Neuron (in vitro differentiated cells): Measurements from ENCODE around the gene IL17C.

Experiments
- H2AFZ ChIP-seq: one replicate; pipeline ENCODE4 v1.6.1; 2013; ENCODE audit warnings: low read depth, mild to moderate bottlenecking, inconsistent platforms, low read length, moderate library complexity
- H3K27me3 ChIP-seq: one replicate; pipeline ENCODE4 v1.6.1; 2013; ENCODE audit warnings: low read length; ENCODE audit not compliant: insufficient read depth
- H3K36me3 ChIP-seq: one replicate; pipeline ENCODE4 v1.6.1; 2013; ENCODE audit warnings: low read length; ENCODE audit not compliant: insufficient read depth
- H3K4me1 ChIP-seq: one replicate; pipeline ENCODE4 v1.6.1; 2013; ENCODE audit warnings: low read length; ENCODE audit not compliant: insufficient read depth
- H3K4me3 ChIP-seq: 2 replicates; pipeline ENCODE4 v1.5.1; 2013; ENCODE audit warnings: mild to moderate bottlenecking, low read length, moderate library complexity
- H3K9me3 ChIP-seq: one replicate; pipeline ENCODE4 v1.6.1; 2013; ENCODE audit warnings: low read length

Gene IL17C

DNA sequence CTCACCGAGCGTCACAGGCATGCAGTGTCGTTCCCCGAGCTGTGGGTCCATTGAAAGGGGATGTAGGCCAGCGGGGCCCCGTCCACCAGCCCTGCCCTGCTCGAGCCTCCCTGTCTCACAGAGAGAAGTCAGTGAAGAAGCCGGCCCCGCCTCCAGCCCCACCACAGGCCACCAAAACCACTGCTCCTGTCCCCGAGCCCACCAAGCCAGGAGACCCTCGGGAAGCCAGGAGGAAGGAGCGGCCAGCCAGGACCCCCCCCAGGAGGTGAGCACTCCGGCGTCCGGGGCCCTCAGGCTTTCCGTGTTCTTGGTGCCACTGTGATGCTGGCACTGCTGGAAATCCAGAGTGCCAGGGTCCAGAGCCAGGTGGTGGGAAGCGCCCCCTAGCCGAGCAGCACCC is 13.9 kb upstream of the IL17C start:
- Histone ChIP-seq H2AFZ (no peak overlapping the region), H3K9me3 (no peaks in the 10 kb centered on the region), H3K36me3 (peaks cover 74% of the 10 kb centered on the region), H3K27me3 (no peaks in the 10 kb centered on the region), H3K4me1 (no peaks in the 10 kb centered on the region), H3K4me3 (no peak overlapping the region)

DNA sequence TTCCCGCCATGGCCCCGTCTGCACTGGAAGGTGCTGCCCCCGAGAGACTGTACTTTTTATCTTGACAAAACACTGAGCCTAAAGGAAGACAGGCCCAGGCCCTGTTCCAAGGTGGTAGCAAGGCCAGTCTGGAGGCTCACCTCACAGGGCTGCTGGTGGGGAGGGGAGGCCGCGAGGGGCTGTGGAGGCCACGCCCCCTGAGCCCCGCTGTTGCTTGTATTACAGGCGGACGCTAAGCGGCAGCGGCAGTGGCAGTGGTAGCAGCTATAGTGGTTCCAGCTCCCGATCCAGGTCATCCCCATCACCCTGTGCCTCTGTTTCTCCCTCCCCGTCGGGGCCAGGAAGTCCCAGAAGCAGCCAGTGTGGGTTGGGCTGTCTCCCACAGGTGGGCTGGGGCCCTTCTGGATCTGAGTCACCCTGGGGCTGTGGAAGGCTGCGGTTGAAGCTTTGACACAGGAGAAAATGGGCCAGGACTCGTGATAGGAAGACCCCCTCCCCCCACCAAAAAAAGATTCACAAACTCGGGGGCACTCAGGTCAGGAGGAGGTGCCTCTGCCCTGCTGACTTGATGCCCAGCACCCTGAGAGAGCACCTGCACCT is 13.3 kb upstream of the IL17C start:
- no peaks in the 10 kb centered on the region for H3K4me1 ChIP-seq
- H3K27me3 ChIP-seq, result no peaks in the 10 kb centered on the region
- H3K36me3 ChIP-seq, result peaks cover 76% of the 10 kb centered on the region
- no peaks in the 10 kb centered on the region for H3K9me3 ChIP-seq
- H2AFZ ChIP-seq, result no peak overlapping the region
- H3K4me3 ChIP-seq, result no peak overlapping the region

DNA sequence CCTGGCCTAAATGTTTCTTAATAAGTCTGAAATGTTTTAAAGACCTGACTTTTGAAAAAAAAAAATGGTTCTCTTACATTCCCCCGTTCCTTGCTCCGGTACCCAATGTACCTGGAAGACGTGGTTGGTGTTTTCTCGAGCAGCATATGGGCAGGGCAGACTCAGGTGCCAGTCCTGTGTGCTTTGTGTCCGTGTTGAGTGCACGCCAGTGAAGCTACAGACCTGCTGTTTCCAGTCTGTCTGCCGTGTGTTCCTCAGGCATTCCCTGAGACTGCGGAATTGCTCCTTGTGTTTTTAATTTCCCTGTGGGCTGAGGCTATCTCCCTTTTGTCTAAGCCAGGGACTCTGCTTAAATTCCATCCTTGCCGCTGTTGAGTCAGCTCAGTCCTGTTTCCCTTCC is 11.7 kb upstream of the IL17C start:
- no peaks in the 10 kb centered on the region for H3K9me3 ChIP-seq
- H2AFZ ChIP-seq, result no peak overlapping the region
- no peak overlapping the region for H3K4me3 ChIP-seq
- H3K27me3 ChIP-seq, result no peaks in the 10 kb centered on the region
- no peaks in the 10 kb centered on the region for H3K4me1 ChIP-seq
- H3K36me3 ChIP-seq, result peaks cover 89% of the 10 kb centered on the region

DNA sequence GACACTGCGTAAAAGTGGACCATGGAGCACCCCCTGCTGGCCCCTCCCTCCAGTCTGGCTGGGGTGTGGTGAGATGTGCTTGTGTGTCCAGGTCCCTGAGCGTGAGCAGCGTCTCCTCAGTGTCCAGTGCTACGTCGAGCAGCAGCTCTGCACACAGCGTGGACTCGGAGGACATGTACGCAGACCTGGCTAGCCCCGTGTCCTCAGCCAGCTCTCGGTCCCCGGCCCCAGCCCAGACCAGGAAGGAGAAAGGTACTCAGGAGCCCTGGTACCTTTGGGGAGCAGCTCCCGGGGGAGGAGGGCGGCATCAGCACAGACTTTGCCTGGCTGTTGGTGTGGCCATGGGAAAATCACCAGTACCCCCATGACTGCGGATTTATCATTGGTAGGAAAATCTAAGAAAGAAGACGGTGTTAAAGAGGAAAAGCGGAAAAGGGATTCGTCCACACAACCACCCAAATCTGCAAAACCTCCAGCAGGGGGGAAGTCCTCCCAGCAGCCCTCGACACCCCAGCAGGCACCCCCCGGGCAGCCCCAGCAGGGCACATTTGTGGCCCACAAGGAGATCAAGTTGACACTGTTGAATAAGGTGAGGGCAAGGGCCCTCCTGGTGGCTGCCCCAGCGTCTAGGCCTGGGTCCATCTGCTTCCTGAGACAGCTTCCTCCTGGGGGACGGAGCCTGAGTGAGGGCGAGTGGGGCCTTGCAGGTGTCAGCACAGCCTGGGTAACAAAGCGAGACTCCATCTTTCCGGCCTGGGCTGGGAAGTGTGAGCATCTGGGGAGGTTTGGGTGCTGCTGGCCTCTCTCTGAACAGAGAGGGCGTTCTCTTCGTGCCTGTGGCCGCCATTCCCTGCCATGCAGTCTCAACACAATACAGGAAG is 10.6 kb upstream of the IL17C start:
- no peak overlapping the region for H2AFZ ChIP-seq
- H3K4me3 ChIP-seq, result no peak overlapping the region
- no peaks in the 10 kb centered on the region for H3K27me3 ChIP-seq
- H3K9me3 ChIP-seq, result no peaks in the 10 kb centered on the region
- peaks cover 86% of the 10 kb centered on the region for H3K36me3 ChIP-seq
- no peaks in the 10 kb centered on the region for H3K4me1 ChIP-seq

DNA sequence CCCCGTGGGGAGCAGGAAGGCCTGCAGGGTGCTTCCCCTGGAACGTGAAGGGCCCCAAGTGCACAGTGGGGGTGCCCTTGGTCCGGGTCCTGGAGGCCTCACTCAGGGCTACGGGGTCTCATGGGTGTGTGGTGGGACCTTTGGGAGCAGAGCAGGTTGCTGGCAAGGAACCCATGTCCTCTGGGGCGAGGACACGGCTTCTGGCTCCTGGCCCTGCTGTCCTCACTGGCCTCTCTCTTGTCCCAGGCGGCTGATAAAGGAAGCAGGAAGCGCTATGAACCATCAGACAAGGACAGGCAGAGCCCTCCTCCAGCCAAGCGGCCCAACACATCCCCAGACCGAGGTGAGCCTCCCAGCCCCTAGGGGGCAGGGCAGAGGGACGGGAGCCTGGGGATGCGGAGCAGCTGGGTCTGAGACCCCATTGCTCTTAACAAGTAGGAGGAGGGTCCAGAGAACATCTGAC is 9.8 kb upstream of the IL17C start:
- no peaks in the 10 kb centered on the region for H3K4me1 ChIP-seq
- no peak overlapping the region for H3K4me3 ChIP-seq
- H3K9me3 ChIP-seq, result no peaks in the 10 kb centered on the region
- no peak overlapping the region for H2AFZ ChIP-seq
- H3K27me3 ChIP-seq, result no peaks in the 10 kb centered on the region
- peaks cover 84% of the 10 kb centered on the region for H3K36me3 ChIP-seq

DNA sequence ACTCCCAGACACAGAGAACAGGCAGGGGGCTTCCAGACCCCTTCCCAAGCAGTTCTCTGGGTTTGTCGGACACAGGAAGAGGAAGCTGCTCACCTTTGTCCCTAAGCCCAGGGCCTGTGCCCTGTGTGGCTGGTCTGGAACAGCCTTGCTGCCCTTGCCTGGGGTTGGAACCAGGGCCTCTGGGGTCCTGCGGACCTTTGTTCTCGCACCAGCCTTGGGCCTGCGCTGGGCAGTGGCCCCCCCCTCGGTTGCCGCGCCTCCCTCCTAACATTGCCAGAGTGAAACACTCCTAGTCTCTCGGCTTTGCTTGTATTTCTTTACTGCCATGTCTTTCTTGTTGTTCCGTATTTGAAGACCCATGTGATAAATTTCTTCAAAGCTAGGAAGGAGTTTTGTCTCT is 8.5 kb upstream of the IL17C start:
- Histone ChIP-seq H3K36me3 (peaks cover 71% of the 10 kb centered on the region), H3K4me1 (no peaks in the 10 kb centered on the region), H2AFZ (no peak overlapping the region), H3K9me3 (no peaks in the 10 kb centered on the region), H3K27me3 (no peaks in the 10 kb centered on the region), H3K4me3 (no peak overlapping the region)

DNA sequence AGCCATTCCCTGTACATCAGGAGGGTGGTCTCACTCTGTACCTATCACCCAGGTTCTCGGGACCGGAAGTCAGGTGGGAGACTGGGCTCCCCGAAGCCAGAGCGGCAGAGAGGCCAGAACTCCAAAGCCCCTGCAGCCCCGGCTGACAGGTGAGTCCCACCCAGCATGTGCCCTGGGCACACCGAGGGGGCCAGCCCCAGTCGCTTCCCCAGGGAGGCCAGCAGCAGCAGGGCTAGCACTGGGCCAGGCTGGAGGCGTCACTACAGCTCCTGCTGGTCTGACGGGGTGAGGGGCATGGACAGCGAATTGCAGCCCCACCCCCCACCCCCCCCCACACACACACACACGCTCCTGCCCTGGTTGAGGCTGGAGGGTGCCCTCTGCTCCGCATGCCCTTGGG is 7.9 kb upstream of the IL17C start:
- Histone ChIP-seq H2AFZ (no peak overlapping the region), H3K4me1 (no peaks in the 10 kb centered on the region), H3K9me3 (no peaks in the 10 kb centered on the region), H3K36me3 (peaks cover 65% of the 10 kb centered on the region), H3K4me3 (no peak overlapping the region), H3K27me3 (no peaks in the 10 kb centered on the region)

DNA sequence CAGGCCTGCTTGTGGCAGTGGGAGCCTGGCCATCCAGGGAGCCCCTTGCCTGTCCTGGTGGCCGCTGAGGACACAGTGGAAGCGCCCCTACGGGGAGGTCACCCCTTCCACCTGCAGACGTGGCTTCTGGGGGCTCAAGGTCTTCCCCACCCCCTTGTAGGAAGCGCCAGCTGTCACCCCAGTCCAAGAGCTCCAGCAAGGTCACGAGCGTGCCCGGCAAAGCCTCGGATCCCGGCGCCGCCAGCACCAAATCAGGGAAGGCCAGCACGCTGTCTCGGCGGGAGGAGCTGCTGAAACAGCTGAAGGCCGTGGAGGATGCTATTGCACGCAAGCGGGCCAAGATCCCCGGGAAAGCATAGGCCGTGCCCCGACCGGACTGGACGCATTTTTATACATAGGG is 7.4 kb upstream of the IL17C start:
- Histone ChIP-seq H2AFZ (no peak overlapping the region), H3K27me3 (no peaks in the 10 kb centered on the region), H3K36me3 (peaks cover 62% of the 10 kb centered on the region), H3K9me3 (no peaks in the 10 kb centered on the region), H3K4me3 (no peak overlapping the region), H3K4me1 (no peaks in the 10 kb centered on the region)

DNA sequence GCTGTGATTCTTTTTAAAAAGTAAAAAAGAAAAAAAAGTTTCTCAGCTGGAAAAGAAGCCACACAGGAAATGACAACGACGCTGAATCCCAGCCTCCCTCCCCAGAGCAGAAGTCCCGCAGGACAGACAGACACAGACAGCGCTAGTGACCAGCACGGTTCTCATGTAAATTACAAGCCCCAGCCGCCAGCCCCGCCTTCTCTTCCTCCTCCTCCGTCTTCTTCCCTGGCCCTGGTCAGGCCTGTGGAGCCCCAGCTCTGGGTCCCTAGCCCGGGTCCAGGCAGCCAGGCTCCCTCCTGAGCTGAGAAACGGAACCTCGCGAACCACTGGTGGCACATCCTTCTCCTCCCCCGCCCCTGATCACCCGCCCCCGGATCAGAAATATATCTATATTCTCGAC is 7.0 kb upstream of the IL17C start:
- Histone ChIP-seq H3K4me1 (no peaks in the 10 kb centered on the region), H3K9me3 (no peaks in the 10 kb centered on the region), H3K36me3 (peaks cover 59% of the 10 kb centered on the region), H3K4me3 (no peak overlapping the region), H2AFZ (no peak overlapping the region), H3K27me3 (no peaks in the 10 kb centered on the region)

DNA sequence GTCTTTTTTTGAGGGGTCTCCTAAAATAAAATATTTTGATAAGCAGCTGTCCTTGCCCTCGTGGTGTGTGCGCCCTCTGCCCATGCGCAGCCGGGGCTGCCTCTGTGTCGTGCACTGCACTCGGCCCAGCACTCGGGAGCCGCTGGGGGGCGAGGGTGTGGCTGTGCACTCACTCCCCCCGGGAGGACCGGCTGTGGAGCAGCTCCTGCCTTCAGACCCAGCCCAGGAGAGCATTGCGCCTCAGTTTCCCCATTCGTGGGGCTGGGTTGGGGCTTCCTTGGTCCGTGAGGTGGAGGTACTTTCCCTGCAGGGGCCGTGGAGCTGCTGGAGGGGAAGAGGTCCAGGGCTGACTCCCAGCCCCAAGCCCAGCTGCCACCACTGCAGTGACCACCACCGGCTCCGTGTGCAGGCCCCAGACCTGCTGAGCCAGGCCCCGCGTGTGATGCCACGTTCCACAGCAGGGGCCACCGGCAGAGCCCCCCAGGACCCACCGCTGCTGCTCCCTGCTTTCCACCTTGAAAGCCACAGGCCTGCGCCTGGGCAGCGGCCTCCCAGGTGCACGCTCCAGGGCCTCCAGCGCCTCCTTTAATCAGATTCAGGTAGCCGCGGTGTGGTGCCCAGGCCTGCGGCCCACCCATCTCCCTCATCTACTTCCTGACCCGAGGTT is 6.3 kb upstream of the IL17C start:
- H3K9me3 ChIP-seq, result no peaks in the 10 kb centered on the region
- H3K4me1 ChIP-seq, result no peaks in the 10 kb centered on the region
- H3K36me3 ChIP-seq, result peaks cover 53% of the 10 kb centered on the region
- no peak overlapping the region for H3K4me3 ChIP-seq
- H3K27me3 ChIP-seq, result no peaks in the 10 kb centered on the region
- no peak overlapping the region for H2AFZ ChIP-seq

DNA sequence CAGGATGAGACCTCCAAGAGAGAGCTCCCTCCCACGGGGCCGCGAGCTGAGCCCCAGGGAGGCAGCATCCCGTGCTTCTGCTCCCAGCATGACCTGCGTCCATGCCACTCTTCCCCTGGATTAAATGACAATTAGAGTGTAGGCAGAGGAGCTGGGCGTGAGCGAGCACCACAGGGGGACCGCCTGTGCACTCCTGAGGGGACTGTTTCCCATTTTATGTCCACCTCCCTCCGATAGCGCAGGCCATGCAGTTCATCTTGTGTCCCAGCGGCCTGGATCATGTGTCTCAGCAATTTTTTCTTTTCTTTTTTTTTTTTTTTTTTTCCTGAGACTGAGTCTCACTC is 5.8 kb upstream of the IL17C start:
- Histone ChIP-seq H3K9me3 (no peaks in the 10 kb centered on the region), H3K27me3 (no peaks in the 10 kb centered on the region), H3K4me1 (no peaks in the 10 kb centered on the region), H3K36me3 (peaks cover 49% of the 10 kb centered on the region), H3K4me3 (no peak overlapping the region), H2AFZ (no peak overlapping the region)

DNA sequence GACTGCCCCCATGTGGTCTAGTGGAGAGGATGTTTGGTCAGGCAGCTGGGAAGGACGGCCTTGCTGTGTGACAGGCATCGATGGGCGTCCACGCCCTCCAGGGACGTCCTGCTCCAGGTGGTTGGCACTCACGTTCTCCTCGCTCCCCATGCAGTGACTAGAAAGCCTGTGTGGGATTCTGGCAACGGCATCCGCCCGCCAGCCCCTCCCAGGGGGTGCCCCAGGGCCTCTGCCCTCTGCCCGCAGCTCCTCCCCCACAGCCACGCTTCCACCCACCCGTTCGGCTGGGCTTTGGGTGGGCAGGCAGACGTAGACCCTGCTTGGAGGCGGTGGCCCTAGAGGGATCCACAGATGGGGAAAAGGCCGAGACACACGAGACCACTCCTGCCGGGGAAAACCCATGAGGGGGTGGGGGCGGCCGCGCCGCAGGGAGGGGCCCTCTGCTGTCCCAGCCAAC is 4.7 kb upstream of the IL17C start:
- no peak overlapping the region for H2AFZ ChIP-seq
- H3K36me3 ChIP-seq, result peaks cover 38% of the 10 kb centered on the region
- no peaks in the 10 kb centered on the region for H3K9me3 ChIP-seq
- H3K4me1 ChIP-seq, result no peaks in the 10 kb centered on the region
- no peaks in the 10 kb centered on the region for H3K27me3 ChIP-seq
- H3K4me3 ChIP-seq, result no peak overlapping the region
